H9 (cell line): ENCODE results near the gene SPAG6. TPM values are rescaled to one million over a fixed set of nuclear protein-coding genes. Genes with fewer than 3 reads are reported as not detected.

ENCODE experiments used
- DNase-seq: peaks from one replicate; pipeline ENCODE4 v3.0.0-alpha.2; 2017
- H2AFZ ChIP-seq: one replicate; pipeline ENCODE4 v1.6.1; 2013; ENCODE audit warnings: mild to moderate bottlenecking, low read length, control low read depth, moderate library complexity
- H2AK5ac ChIP-seq: 2 replicates; pipeline ENCODE4 v1.6.1; 2013; ENCODE audit warnings: low read length, control low read depth, mixed read lengths; ENCODE audit not compliant: insufficient read length
- H2BK120ac ChIP-seq: one replicate; pipeline ENCODE4 v1.6.1; 2013; ENCODE audit warnings: low read depth, mild to moderate bottlenecking, low read length, control low read depth, inconsistent platforms; ENCODE audit not compliant: poor library complexity, severe bottlenecking
- H2BK12ac ChIP-seq: 2 replicates; pipeline ENCODE4 v1.6.1; 2013; ENCODE audit warnings: low read length, control low read depth, mixed read lengths, low read depth; ENCODE audit not compliant: insufficient read length
- H2BK15ac ChIP-seq: 2 replicates; pipeline ENCODE4 v1.6.1; 2013; ENCODE audit warnings: low read depth, low read length, control low read depth
- H2BK20ac ChIP-seq: one replicate; pipeline ENCODE4 v1.6.1; 2013; ENCODE audit warnings: low read depth, mild to moderate bottlenecking, low read length, control low read depth, inconsistent platforms; ENCODE audit not compliant: poor library complexity, severe bottlenecking
- H2BK5ac ChIP-seq: 2 replicates; pipeline ENCODE4 v1.6.1; 2013; ENCODE audit warnings: low read length, control low read depth, mixed read lengths; ENCODE audit not compliant: insufficient read length
- H3K14ac ChIP-seq: 2 replicates; pipeline ENCODE4 v1.6.1; 2013; ENCODE audit warnings: low read length, control low read depth; ENCODE audit not compliant: insufficient read depth
- H3K18ac ChIP-seq: 2 replicates; pipeline ENCODE4 v1.6.1; 2013; ENCODE audit warnings: low read depth, mild to moderate bottlenecking, mixed read lengths, low read length, control low read depth; ENCODE audit not compliant: insufficient read length
- H3K23ac ChIP-seq: 2 replicates; pipeline ENCODE4 v1.6.1; 2013; ENCODE audit warnings: low read length, control low read depth, mixed read lengths, low read depth; ENCODE audit not compliant: insufficient read length
- H3K23me2 ChIP-seq: 2 replicates; pipeline ENCODE4 v1.6.1; 2013; ENCODE audit warnings: low read depth, mild to moderate bottlenecking, mixed read lengths, low read length, control low read depth; ENCODE audit not compliant: insufficient read length, poor library complexity, severe bottlenecking
- H3K27ac ChIP-seq: 2 replicates; pipeline ENCODE4 v1.5.1; 2013; ENCODE audit warnings: low read length, control low read depth, mixed read lengths, low read depth; ENCODE audit not compliant: insufficient read length
- H3K27me3 ChIP-seq: 2 replicates; pipeline ENCODE4 v1.6.1; 2013; ENCODE audit warnings: low read length, control low read depth, inconsistent platforms; ENCODE audit not compliant: insufficient read depth
- H3K4ac ChIP-seq: 2 replicates; pipeline ENCODE4 v1.6.1; 2013; ENCODE audit warnings: low read depth, mild to moderate bottlenecking, control low read depth, inconsistent platforms, low read length, moderate library complexity
- H3K4me1 ChIP-seq: 2 replicates; pipeline ENCODE4 v1.6.1; 2013; ENCODE audit warnings: low read length, control low read depth, inconsistent platforms; ENCODE audit not compliant: insufficient read depth
- H3K4me2 ChIP-seq: 2 replicates; pipeline ENCODE4 v1.6.1; 2013; ENCODE audit warnings: low read length, control low read depth, mixed read lengths; ENCODE audit not compliant: insufficient read length, insufficient read depth
- H3K56ac ChIP-seq: 2 replicates; pipeline ENCODE4 v1.6.1; 2013; ENCODE audit warnings: low read depth, mild to moderate bottlenecking, mixed read lengths, low read length, control low read depth; ENCODE audit not compliant: insufficient read length
- H3K79me1 ChIP-seq: 2 replicates; pipeline ENCODE4 v1.6.1; 2013; ENCODE audit warnings: low read depth, mild to moderate bottlenecking, moderate library complexity, low read length, control low read depth, inconsistent platforms; ENCODE audit not compliant: insufficient read depth, poor library complexity, severe bottlenecking
- H3K79me2 ChIP-seq: 2 replicates; pipeline ENCODE4 v1.6.1; 2013; ENCODE audit warnings: low read length, control low read depth, inconsistent platforms; ENCODE audit not compliant: insufficient read depth
- H3K9ac ChIP-seq: 2 replicates; pipeline ENCODE4 v1.6.1; 2013; ENCODE audit warnings: low read length, control low read depth, mixed read lengths; ENCODE audit not compliant: insufficient read length; ENCODE audit errors: extremely low read depth
- H3K9me3 ChIP-seq: one replicate; pipeline ENCODE4 v1.6.1; 2013; ENCODE audit warnings: low read depth, low read length, inconsistent platforms; ENCODE audit not compliant: control insufficient read depth
- H3T11ph ChIP-seq: one replicate; pipeline ENCODE4 v1.6.1; 2013; ENCODE audit warnings: mild to moderate bottlenecking, low read length, control low read depth, inconsistent platforms
- H4K20me1 ChIP-seq: one replicate; pipeline ENCODE4 v1.6.1; 2013; ENCODE audit not compliant: control insufficient read depth, insufficient read length, insufficient read depth
- H4K5ac ChIP-seq: 2 replicates; pipeline ENCODE4 v1.6.1; 2013; ENCODE audit warnings: low read depth, mild to moderate bottlenecking, mixed read lengths, low read length, control low read depth; ENCODE audit not compliant: insufficient read length
- H4K8ac ChIP-seq: replicated peaks from 2 replicates; pipeline ENCODE4 v1.6.1; 2013; ENCODE audit warnings: low read length, control low read depth, mixed read lengths, low read depth; ENCODE audit not compliant: insufficient read length
- H4K91ac ChIP-seq: 2 replicates; pipeline ENCODE4 v1.6.1; 2013; ENCODE audit warnings: low read depth, mild to moderate bottlenecking, moderate library complexity, mixed read lengths, low read length, control low read depth; ENCODE audit not compliant: insufficient read length
- H3K27ac Mint-ChIP-seq, 3 experiments: 2 replicates in 2 of 3; 3 replicates in 1 of 3; pipeline ENCODE4 v1.8.0; 2020 to 2021; ENCODE audit warnings: mixed read lengths in 3 of 3, mild to moderate bottlenecking in 1 of 3, moderate library complexity in 1 of 3
- H3K27me3 Mint-ChIP-seq: 2 replicates; pipeline ENCODE4 v1.8.0; 2021; ENCODE audit warnings: low read depth, mild to moderate bottlenecking, moderate library complexity, mixed read lengths
- H3K36me3 Mint-ChIP-seq, 3 experiments: 2 replicates in 2 of 3; 3 replicates in 1 of 3; pipeline ENCODE4 v1.8.0; 2020 to 2021; ENCODE audit warnings: low read depth in 3 of 3, mixed read lengths in 3 of 3; ENCODE audit not compliant: insufficient read depth in 1 of 3
- H3K4me1 Mint-ChIP-seq, 2 experiments: 2 replicates each; pipeline ENCODE4 v1.8.0; 2020; ENCODE audit warnings: mixed read lengths in 2 of 2
- H3K4me3 Mint-ChIP-seq, 2 experiments: 2 replicates in 1 of 2; 3 replicates in 1 of 2; pipeline ENCODE4 v1.8.0; 2020 to 2021; ENCODE audit warnings: mild to moderate bottlenecking in 2 of 2, mixed read lengths in 2 of 2, moderate library complexity in 1 of 2
- H3K9me3 Mint-ChIP-seq, 2 experiments: 2 replicates in 1 of 2; 3 replicates in 1 of 2; pipeline ENCODE4 v1.8.0; 2020; ENCODE audit warnings: mild to moderate bottlenecking in 2 of 2, mixed read lengths in 2 of 2, moderate library complexity in 1 of 2
- CTCF ChIP-seq: fragments of 200-600 bp; sonication (generic); conservative IDR thresholded peaks from 3 replicates; pipeline ENCODE4 v1.8.0; 2021; ENCODE audit warnings: antibody characterized with exemption, mild to moderate bottlenecking
- WGBS: extraction: QIAGEN DNeasy Blood & Tissue Kit; methylation state at CpG from one replicate; pipeline ENCODE4 v1.1.7; 2013; ENCODE audit warnings: missing lambda C conversion rate, low lambda C conversion rate, mixed read lengths; ENCODE audit not compliant: insufficient read length; ENCODE audit errors: extremely low coverage; 5-methylcytosine and 5-hydroxymethylcytosine counted together
- total RNA-seq: library from RNA; stranded (reverse); gene quantifications from 2 replicates; pipeline ENCODE4 v1.2.1, GENCODE V29; 2021

SPAG6 gene
- total RNA-seq, 1 experiment from 2014 or later, result 0.24 TPM

GRCh38 chr10:22444219-22444788 is 99.0 kb downstream of the SPAG6 start:
- no peak overlapping the region for H3K23ac ChIP-seq
- H3K79me1 ChIP-seq, result no peaks in the 10 kb centered on the region
- no peak overlapping the region for H3K27ac Mint-ChIP-seq
- no peak overlapping the region for H3K4me2 ChIP-seq
- no peak overlapping the region for H3T11ph ChIP-seq
- H3K4me1 ChIP-seq, result no peaks in the 10 kb centered on the region
- peaks cover under 1% of the 10 kb centered on the region; the same call in 1 of the 2 replicates for H3K27me3 ChIP-seq
- H3K23me2 ChIP-seq, result no peaks in the 10 kb centered on the region
- H3K56ac ChIP-seq, result no peak overlapping the region
- no peak overlapping the region for H4K8ac ChIP-seq
- H3K18ac ChIP-seq, result no peak overlapping the region
- no peak overlapping the region for H2AFZ ChIP-seq
- no peak overlapping the region for H3K4me3 Mint-ChIP-seq
- no peak overlapping the region for H2AK5ac ChIP-seq
- no peak overlapping the region for H3K14ac ChIP-seq
- no peak overlapping the region for H2BK5ac ChIP-seq
- no peaks in the 10 kb centered on the region for H3K4me1 Mint-ChIP-seq
- no CpG with 5 or more reads among the region's 4 CpGs for WGBS
- no peak overlapping the region for H3K4ac ChIP-seq
- H3K36me3 Mint-ChIP-seq, result no peaks in the 10 kb centered on the region
- no peaks in the 10 kb centered on the region for H4K20me1 ChIP-seq
- no peak overlapping the region for H4K91ac ChIP-seq
- no peak overlapping the region for H4K5ac ChIP-seq
- no peaks in the 10 kb centered on the region for H3K9me3 Mint-ChIP-seq
- H3K27ac ChIP-seq, result no peak overlapping the region
- no peak overlapping the region for H2BK20ac ChIP-seq
- H2BK12ac ChIP-seq, result no peak overlapping the region
- TF ChIP-seq CTCF, result no peak
- no peak overlapping the region for H3K9ac ChIP-seq
- no peak overlapping the region for H2BK15ac ChIP-seq
- no peaks in the 10 kb centered on the region for H3K9me3 ChIP-seq
- DNase-seq, result no peak
- no peaks in the 10 kb centered on the region for H3K79me2 ChIP-seq
- no peak overlapping the region for H2BK120ac ChIP-seq
- H3K27me3 Mint-ChIP-seq, result peaks cover 79% of the 10 kb centered on the region
